Natural killer cell (primary cell): ENCODE data around the gene NPC2. TPM values are rescaled to one million over a fixed set of nuclear protein-coding genes. Genes with fewer than 3 reads are reported as not detected.

Experiments used
- ATAC-seq, 3 donors: fragments of 150-1000 bp in 2 of 3; fragments of 200-7000 bp in 1 of 3; cut with Tn5 transposase; 1 replicate in 1 of 3; 2 replicates in 2 of 3; pipeline ENCODE4 v1.10.0; 2021; ENCODE audit warnings: mild to moderate bottlenecking in 2 of 3, moderate library complexity in 2 of 3
- DNase-seq, 2 donors: peaks; one replicate each; pipeline versions ENCODE4 v3.0.0 to v3.0.0-alpha.2; 2013 to 2021; ENCODE audit warnings: mixed read lengths in 1 of 2
- H3K27ac ChIP-seq: one replicate; pipeline ENCODE4 v1.5.1; 2013; ENCODE audit warnings: mild to moderate bottlenecking, low read length
- H3K27me3 ChIP-seq: one replicate; pipeline ENCODE4 v1.6.1; 2013; ENCODE audit warnings: low read length; ENCODE audit not compliant: control insufficient read depth, insufficient read depth
- H3K36me3 ChIP-seq: one replicate; pipeline ENCODE4 v1.6.1; 2013; ENCODE audit warnings: low read length; ENCODE audit not compliant: control insufficient read depth, insufficient read depth
- H3K4me1 ChIP-seq: one replicate; pipeline ENCODE4 v1.6.1; 2013; ENCODE audit warnings: low read length; ENCODE audit not compliant: control insufficient read depth, insufficient read depth
- H3K4me3 ChIP-seq: one replicate; pipeline ENCODE4 v1.5.1; 2013; ENCODE audit warnings: low read length
- H3K9me3 ChIP-seq: one replicate; pipeline ENCODE4 v1.6.1; 2013; ENCODE audit warnings: low read length; ENCODE audit not compliant: control insufficient read depth, insufficient read depth
- H3K27ac Mint-ChIP-seq, 2 donors: one replicate each; pipeline ENCODE4 v1.8.0; 2022; ENCODE audit warnings: mild to moderate bottlenecking in 2 of 2, mixed read lengths in 2 of 2, moderate library complexity in 1 of 2
- H3K27me3 Mint-ChIP-seq, 2 donors: one replicate each; pipeline ENCODE4 v1.8.0; 2022; ENCODE audit warnings: low read depth in 2 of 2, mixed read lengths in 2 of 2
- H3K36me3 Mint-ChIP-seq: one replicate; pipeline ENCODE4 v1.8.0; 2022; ENCODE audit warnings: mixed read lengths
- H3K4me1 Mint-ChIP-seq, 2 donors: one replicate each; pipeline ENCODE4 v1.8.0; 2022; ENCODE audit warnings: mixed read lengths in 2 of 2
- H3K4me3 Mint-ChIP-seq: one replicate; pipeline ENCODE4 v1.8.0; 2022; ENCODE audit warnings: mild to moderate bottlenecking, moderate library complexity, mixed read lengths
- H3K9me3 Mint-ChIP-seq, 2 donors: one replicate each; pipeline ENCODE4 v1.8.0; 2022; ENCODE audit warnings: mixed read lengths in 2 of 2
- CTCF ChIP-seq: fragments of 200-600 bp; IDR thresholded peaks from one replicate; pipeline ENCODE4 v1.8.0; 2022; ENCODE audit warnings: antibody characterized with exemption
- WGBS: methylation state at CpG from one replicate; pipeline ENCODE4 v1.1.7; 2013; ENCODE audit warnings: missing lambda C conversion rate; ENCODE audit not compliant: insufficient coverage; 5-methylcytosine and 5-hydroxymethylcytosine counted together
- intact Hi-C: fragments of 100-400 bp; cut with micrococcal nuclease; formaldehyde crosslinking; loops from one replicate; pipeline ENCODE4 v1.14.2; 2022
- total RNA-seq, 4 donors: library from RNA; stranded (reverse); fragments of 120-200 nt in 1 of 4; gene quantifications; one replicate each; pipeline versions ENCODE4 v1.2.3 to v1.2.4, GENCODE V29; 2013 to 2022

Gene NPC2
- total RNA-seq, 3 donors from 2014 or later (not counting 1 experiment from before 2014, with no cell fraction given): 33.2 to 53.6 (median 33.5) TPM

- no peak for ATAC-seq
- Histone ChIP-seq H3K27me3 (no peaks in the 10 kb centered on the region), H3K4me1 (peaks cover 9% of the 10 kb centered on the region), H3K4me3 (no peak overlapping the region), H3K9me3 (no peaks in the 10 kb centered on the region), H3K36me3 (no peaks in the 10 kb centered on the region), H3K27ac (no peak overlapping the region)
- no peak overlapping the region for H3K27ac Mint-ChIP-seq
- intact Hi-C loops: no loop called here
- no peak for DNase-seq
- H3K36me3 Mint-ChIP-seq: no peaks in the 10 kb centered on the region
- H3K4me3 Mint-ChIP-seq: no peak overlapping the region
- peaks cover 0 to 4% of the 10 kb centered on the region in 2 donors for H3K4me1 Mint-ChIP-seq
- no peak for TF ChIP-seq CTCF
- no peaks in the 10 kb centered on the region for H3K9me3 Mint-ChIP-seq
- H3K27me3 Mint-ChIP-seq: peaks cover 0 to 9% of the 10 kb centered on the region in 2 donors
- WGBS: 89% methylated on average over 11 of the region's 12 CpGs
Observed at GRCh38 chr14:74516451-74517160, 23.5 kb upstream of the NPC2 start.

- H3K9me3 ChIP-seq: no peaks in the 10 kb centered on the region
Observed at GRCh38 chr14:74515891-74516412, 22.8 kb upstream of the NPC2 start.

GRCh38 chr14:74514471-74514941 is 21.4 kb upstream of the NPC2 start:
- H3K27ac ChIP-seq: no peak overlapping the region
- H3K4me1 ChIP-seq: peaks cover 9% of the 10 kb centered on the region
- H3K4me3 ChIP-seq: no peak overlapping the region
- intact Hi-C loops: no loop called here
- Mint-ChIP-seq H3K4me3 (no peak overlapping the region), H3K27ac (no peak overlapping the region), H3K4me1 (peaks cover 0 to 4% of the 10 kb centered on the region in 2 donors), H3K9me3 (no peaks in the 10 kb centered on the region), H3K27me3 (peaks cover 0 to 9% of the 10 kb centered on the region in 2 donors), H3K36me3 (no peaks in the 10 kb centered on the region)
- H3K36me3 ChIP-seq: no peaks in the 10 kb centered on the region
- TF ChIP-seq CTCF: no peak
- 1% methylated on average over 12 of the region's 13 CpGs for WGBS
- no peaks in the 10 kb centered on the region for H3K9me3 ChIP-seq
- ATAC-seq (no peak), DNase-seq (no peak)
- H3K27me3 ChIP-seq: no peaks in the 10 kb centered on the region

More at GRCh38 chr14:74515891-74516412, 22.8 kb upstream of the NPC2 start:
- ATAC-seq: no peak
- Mint-ChIP-seq H3K36me3 (no peaks in the 10 kb centered on the region), H3K27me3 (peaks cover 0 to 9% of the 10 kb centered on the region in 2 donors), H3K9me3 (no peaks in the 10 kb centered on the region), H3K4me1 (peaks cover 0 to 4% of the 10 kb centered on the region in 2 donors), H3K27ac (no peak overlapping the region), H3K4me3 (no peak overlapping the region)
- intact Hi-C loops: no loop called here
- H3K36me3 ChIP-seq: no peaks in the 10 kb centered on the region
- no peak for TF ChIP-seq CTCF
- H3K4me1 ChIP-seq: peaks cover 9% of the 10 kb centered on the region
- WGBS: 92% methylated on average over 5 of the region's 8 CpGs
- H3K27me3 ChIP-seq: no peaks in the 10 kb centered on the region
- no peak overlapping the region for H3K4me3 ChIP-seq
- no peak overlapping the region for H3K27ac ChIP-seq
- DNase-seq: no peak
